AG10803 (cell line): ENCODE results near the gene KCNJ10.

Experiments used
- DNase-seq: peaks from one replicate; pipeline ENCODE4 v3.0.0; 2010; ENCODE audit warnings: low read depth
- H3K4me3 ChIP-seq: 2 replicates; pipeline ENCODE4 v1.5.1; 2011; ENCODE audit warnings: mild to moderate bottlenecking, low read length, control low read depth
- CTCF ChIP-seq: conservative IDR thresholded peaks from 2 replicates; pipeline ENCODE4 v1.5.1; 2011; ENCODE audit warnings: mild to moderate bottlenecking, low read length, control low read depth, inconsistent platforms

The KCNJ10 gene

GRCh38 chr1:159981351-159982055 is 88.5 kb downstream of the KCNJ10 start:
- no peak for DNase-seq

GRCh38 chr1:159980786-159981185 is 89.2 kb downstream of the KCNJ10 start:
- no peak for TF ChIP-seq CTCF
- DNase-seq, result no peak
- no peak overlapping the region for H3K4me3 ChIP-seq

More at GRCh38 chr1:159981351-159982055, 88.5 kb downstream of the KCNJ10 start:
- no peak overlapping the region for H3K4me3 ChIP-seq
- no peak for TF ChIP-seq CTCF

- DNase-seq, result no peak
- TF ChIP-seq CTCF, result no peak
- H3K4me3 ChIP-seq, result no peak overlapping the region
These were observed 89.9 kb downstream of the KCNJ10 start for GRCh38 chr1:159980076-159980475.

- no peak for DNase-seq
- no peak overlapping the region for H3K4me3 ChIP-seq
- no peak for TF ChIP-seq CTCF
These were observed 90.7 kb downstream of the KCNJ10 start for GRCh38 chr1:159979257-159979656.

- no peak for DNase-seq
- H3K4me3 ChIP-seq, result no peak overlapping the region
These were observed 91.9 kb downstream of the KCNJ10 start for GRCh38 chr1:159978107-159978398.

GRCh38 chr1:159977364-159978106 is 92.4 kb downstream of the KCNJ10 start:
- no peak overlapping the region for H3K4me3 ChIP-seq
- no peak for TF ChIP-seq CTCF
- DNase-seq, result no peak

More at GRCh38 chr1:159978107-159978398, 91.9 kb downstream of the KCNJ10 start:
- TF ChIP-seq CTCF, result no peak
